HepG2 (cell line): ENCODE measurements around the gene BCDIN3D.

Experiments used
- ZBTB7B ChIP-seq: sonication (generic); formaldehyde crosslinking; IDR thresholded peaks from 2 replicates; pipeline ENCODE4 v1.4.0; 2020; ENCODE audit warnings: missing genetic modification reagents
- ZNF776 ChIP-seq: sonication (generic); formaldehyde crosslinking; IDR thresholded peaks from 2 replicates; pipeline ENCODE4 v1.4.0; 2020; ENCODE audit warnings: mild to moderate bottlenecking, missing genetic modification reagents
- TF ChIP-seq, protein P1 (sequence below): IDR thresholded peaks from 2 replicates; pipeline ENCODE4 v1.6.1; 2012; ENCODE audit warnings: inconsistent platforms

GRCh38 chr12:49847161-49847560 is 4.3 kb upstream of the BCDIN3D start:
- TF ChIP-seq, protein P1, sequence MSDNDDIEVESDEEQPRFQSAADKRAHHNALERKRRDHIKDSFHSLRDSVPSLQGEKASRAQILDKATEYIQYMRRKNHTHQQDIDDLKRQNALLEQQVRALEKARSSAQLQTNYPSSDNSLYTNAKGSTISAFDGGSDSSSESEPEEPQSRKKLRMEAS = no peak
- TF ChIP-seq ZNF776 = no peak
- no peak for TF ChIP-seq ZBTB7B (CRISPR knock-in tag)
